Activated naive CD8-positive, alpha-beta T cell (primary cell): ENCODE data around the gene UBTD1.

Source experiments
- H3K27ac Mint-ChIP-seq: one replicate; pipeline ENCODE4 v1.8.0; 2021; ENCODE audit warnings: mixed read lengths
- H3K27me3 Mint-ChIP-seq: one replicate; pipeline ENCODE4 v1.8.0; 2021; ENCODE audit warnings: mixed read lengths
- H3K36me3 Mint-ChIP-seq: one replicate; pipeline ENCODE4 v1.8.0; 2021; ENCODE audit warnings: mixed read lengths
- H3K4me1 Mint-ChIP-seq: one replicate; pipeline ENCODE4 v1.8.0; 2021; ENCODE audit warnings: low read depth, mixed read lengths
- H3K4me3 Mint-ChIP-seq: one replicate; pipeline ENCODE4 v1.8.0; 2021; ENCODE audit warnings: mild to moderate bottlenecking, mixed read lengths
- H3K9me3 Mint-ChIP-seq: one replicate; pipeline ENCODE4 v1.8.0; 2021; ENCODE audit warnings: low read depth, mixed read lengths

Gene UBTD1

GRCh38 chr10:97499561-97500296 is 1.0 kb downstream of the UBTD1 start:
- peaks cover 42% of the 10 kb centered on the region for H3K4me1 Mint-ChIP-seq
- H3K27ac Mint-ChIP-seq, result no peak overlapping the region
- H3K4me3 Mint-ChIP-seq, result peak overlapping the region; percentile 66
- peaks cover 13% of the 10 kb centered on the region for H3K27me3 Mint-ChIP-seq
- H3K9me3 Mint-ChIP-seq, result no peaks in the 10 kb centered on the region
- no peaks in the 10 kb centered on the region for H3K36me3 Mint-ChIP-seq

DNA sequence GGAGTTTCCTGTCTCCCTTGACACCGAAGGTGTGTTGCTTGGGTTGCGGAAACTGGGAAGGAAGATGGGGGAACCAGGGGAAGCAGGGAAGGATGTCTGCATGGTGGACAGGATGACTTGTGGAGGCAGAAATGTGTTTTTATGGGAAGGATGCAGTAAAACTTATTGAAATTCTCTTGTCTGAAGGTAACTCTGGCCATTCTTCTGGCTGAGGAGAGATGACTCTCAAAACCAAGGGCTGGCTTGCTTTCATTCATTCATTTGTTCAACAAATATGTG is 1.5 kb downstream of the UBTD1 start:
- peak overlapping the region; percentile 66 for H3K4me3 Mint-ChIP-seq
- peaks cover 37% of the 10 kb centered on the region for H3K4me1 Mint-ChIP-seq
- no peak overlapping the region for H3K27ac Mint-ChIP-seq
- H3K36me3 Mint-ChIP-seq, result no peaks in the 10 kb centered on the region
- no peaks in the 10 kb centered on the region for H3K9me3 Mint-ChIP-seq
- peaks cover 13% of the 10 kb centered on the region for H3K27me3 Mint-ChIP-seq

GRCh38 chr10:97502916-97503315 is 4.2 kb downstream of the UBTD1 start:
- H3K27ac Mint-ChIP-seq, result no peak overlapping the region
- H3K27me3 Mint-ChIP-seq, result peaks cover 13% of the 10 kb centered on the region
- H3K4me3 Mint-ChIP-seq, result no peak overlapping the region
- no peaks in the 10 kb centered on the region for H3K9me3 Mint-ChIP-seq
- H3K4me1 Mint-ChIP-seq, result peaks cover 16% of the 10 kb centered on the region
- no peaks in the 10 kb centered on the region for H3K36me3 Mint-ChIP-seq

GRCh38 chr10:97503406-97503805 is 4.7 kb downstream of the UBTD1 start:
- Mint-ChIP-seq H3K9me3 (no peaks in the 10 kb centered on the region), H3K4me3 (no peak overlapping the region), H3K36me3 (no peaks in the 10 kb centered on the region), H3K27ac (no peak overlapping the region), H3K4me1 (peaks cover 16% of the 10 kb centered on the region), H3K27me3 (peaks cover 13% of the 10 kb centered on the region)

GRCh38 chr10:97505152-97505551 is 6.4 kb downstream of the UBTD1 start:
- Mint-ChIP-seq H3K27ac (no peak overlapping the region), H3K9me3 (no peaks in the 10 kb centered on the region), H3K4me1 (peaks cover 10% of the 10 kb centered on the region), H3K36me3 (no peaks in the 10 kb centered on the region), H3K27me3 (peaks cover 11% of the 10 kb centered on the region), H3K4me3 (no peak overlapping the region)

DNA sequence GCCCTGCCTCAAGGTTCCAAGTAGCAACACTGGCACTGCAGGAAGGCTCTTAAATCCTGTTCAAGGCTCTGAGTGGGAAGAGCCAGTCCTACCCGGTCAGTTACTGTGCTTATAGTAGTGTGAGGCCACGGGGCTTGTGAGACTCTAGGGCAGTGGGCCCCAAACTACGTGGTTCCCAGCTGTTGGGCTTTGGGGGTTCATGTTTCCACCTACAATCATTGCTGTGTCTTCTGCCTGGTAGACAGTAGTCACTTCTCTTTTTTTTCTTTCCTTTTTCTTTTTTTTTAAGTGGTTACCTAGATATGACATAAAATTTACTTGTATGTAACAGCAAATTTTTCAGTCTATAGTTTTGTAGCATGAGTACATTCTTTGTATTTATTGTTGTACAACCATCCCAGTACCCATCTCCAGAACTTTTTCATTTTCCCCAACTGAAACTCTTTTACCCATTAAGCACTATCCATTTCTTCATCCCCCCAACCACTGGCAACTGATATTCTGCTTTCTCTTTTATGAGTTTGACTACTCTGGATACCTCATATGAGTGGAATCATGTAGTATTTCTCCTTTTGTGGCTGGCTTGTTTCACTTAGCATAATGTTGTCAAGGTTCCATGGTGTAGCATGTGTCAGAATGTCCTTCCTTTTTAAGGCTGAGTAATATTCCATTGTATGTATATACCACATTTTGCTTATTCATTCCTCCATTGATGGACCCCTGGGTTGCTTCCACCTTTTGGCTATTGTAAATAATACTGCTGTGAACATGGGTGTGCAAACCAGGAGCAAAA is 7.7 kb downstream of the UBTD1 start:
- Mint-ChIP-seq H3K9me3 (no peaks in the 10 kb centered on the region), H3K27ac (no peak overlapping the region), H3K4me3 (no peak overlapping the region), H3K36me3 (no peaks in the 10 kb centered on the region), H3K4me1 (no peaks in the 10 kb centered on the region), H3K27me3 (no peaks in the 10 kb centered on the region)

GRCh38 chr10:97508342-97508741 is 9.6 kb downstream of the UBTD1 start:
- Mint-ChIP-seq H3K36me3 (no peaks in the 10 kb centered on the region), H3K27ac (no peak overlapping the region), H3K27me3 (no peaks in the 10 kb centered on the region), H3K9me3 (no peaks in the 10 kb centered on the region), H3K4me1 (no peaks in the 10 kb centered on the region), H3K4me3 (no peak overlapping the region)

DNA sequence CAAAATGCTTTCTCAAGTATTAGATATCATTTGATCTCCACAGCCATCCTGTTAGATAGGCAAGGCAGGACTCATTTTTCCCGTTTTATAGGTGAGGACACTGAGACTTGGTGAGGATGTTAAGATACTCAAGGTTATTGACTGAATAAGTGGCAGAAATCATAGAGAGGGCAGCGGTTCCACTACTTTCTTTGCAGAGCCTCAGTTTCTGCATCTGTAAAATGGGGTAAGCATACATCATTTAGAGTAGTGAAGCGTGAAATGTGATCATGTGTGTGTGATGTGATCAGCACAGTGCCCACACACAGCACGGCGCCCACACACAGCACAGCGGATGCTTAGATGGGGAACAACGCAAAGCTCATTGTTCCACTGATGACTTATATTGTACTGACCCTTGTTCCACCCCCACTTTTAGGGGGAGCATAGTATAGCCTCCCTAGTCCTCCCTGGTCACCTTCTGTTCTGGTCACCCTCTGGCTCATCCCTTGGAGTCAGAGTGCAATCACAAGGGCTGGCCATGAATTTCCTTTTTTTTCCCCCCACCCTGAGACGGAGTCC is 10.5 kb downstream of the UBTD1 start:
- Mint-ChIP-seq H3K27ac (no peak overlapping the region), H3K27me3 (no peaks in the 10 kb centered on the region), H3K4me1 (no peaks in the 10 kb centered on the region), H3K4me3 (no peak overlapping the region), H3K36me3 (no peaks in the 10 kb centered on the region), H3K9me3 (no peaks in the 10 kb centered on the region)

DNA sequence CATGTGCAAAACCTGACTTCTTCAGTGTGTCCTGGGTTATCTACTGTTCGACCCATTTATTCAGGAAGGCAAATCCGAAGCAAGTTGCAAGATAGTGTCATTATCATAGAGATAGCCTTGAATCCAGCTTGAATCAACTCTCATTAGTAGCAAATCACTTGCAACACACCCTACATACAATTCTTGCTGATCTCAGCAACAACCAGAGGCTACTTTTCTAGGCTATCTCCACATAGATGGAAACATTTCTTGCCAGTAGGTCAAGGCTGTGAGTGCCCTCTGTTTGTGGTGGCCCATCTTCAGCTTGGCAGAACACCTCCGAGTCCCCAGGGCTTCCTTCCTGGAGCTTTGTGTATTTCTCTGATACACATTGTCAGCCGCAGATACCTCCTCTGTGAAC is 12.0 kb downstream of the UBTD1 start:
- Mint-ChIP-seq H3K27me3 (no peaks in the 10 kb centered on the region), H3K4me3 (no peak overlapping the region), H3K9me3 (no peaks in the 10 kb centered on the region), H3K27ac (no peak overlapping the region), H3K36me3 (no peaks in the 10 kb centered on the region), H3K4me1 (no peaks in the 10 kb centered on the region)

- H3K36me3 Mint-ChIP-seq, result no peaks in the 10 kb centered on the region
- H3K9me3 Mint-ChIP-seq, result no peaks in the 10 kb centered on the region
- no peaks in the 10 kb centered on the region for H3K27me3 Mint-ChIP-seq
- H3K4me1 Mint-ChIP-seq, result no peaks in the 10 kb centered on the region
- H3K27ac Mint-ChIP-seq, result no peak overlapping the region
- no peak overlapping the region for H3K4me3 Mint-ChIP-seq
These were observed 13.2 kb downstream of the UBTD1 start for GRCh38 chr10:97511711-97512440.

GRCh38 chr10:97512993-97513392 is 14.3 kb downstream of the UBTD1 start:
- Mint-ChIP-seq H3K27me3 (no peaks in the 10 kb centered on the region), H3K36me3 (no peaks in the 10 kb centered on the region), H3K4me1 (no peaks in the 10 kb centered on the region), H3K4me3 (no peak overlapping the region), H3K9me3 (no peaks in the 10 kb centered on the region), H3K27ac (no peak overlapping the region)

- Mint-ChIP-seq H3K9me3 (no peaks in the 10 kb centered on the region), H3K27ac (no peak overlapping the region), H3K27me3 (no peaks in the 10 kb centered on the region), H3K4me1 (no peaks in the 10 kb centered on the region), H3K36me3 (no peaks in the 10 kb centered on the region), H3K4me3 (no peak overlapping the region)
These were observed 15.6 kb downstream of the UBTD1 start for GRCh38 chr10:97514344-97514743.

DNA sequence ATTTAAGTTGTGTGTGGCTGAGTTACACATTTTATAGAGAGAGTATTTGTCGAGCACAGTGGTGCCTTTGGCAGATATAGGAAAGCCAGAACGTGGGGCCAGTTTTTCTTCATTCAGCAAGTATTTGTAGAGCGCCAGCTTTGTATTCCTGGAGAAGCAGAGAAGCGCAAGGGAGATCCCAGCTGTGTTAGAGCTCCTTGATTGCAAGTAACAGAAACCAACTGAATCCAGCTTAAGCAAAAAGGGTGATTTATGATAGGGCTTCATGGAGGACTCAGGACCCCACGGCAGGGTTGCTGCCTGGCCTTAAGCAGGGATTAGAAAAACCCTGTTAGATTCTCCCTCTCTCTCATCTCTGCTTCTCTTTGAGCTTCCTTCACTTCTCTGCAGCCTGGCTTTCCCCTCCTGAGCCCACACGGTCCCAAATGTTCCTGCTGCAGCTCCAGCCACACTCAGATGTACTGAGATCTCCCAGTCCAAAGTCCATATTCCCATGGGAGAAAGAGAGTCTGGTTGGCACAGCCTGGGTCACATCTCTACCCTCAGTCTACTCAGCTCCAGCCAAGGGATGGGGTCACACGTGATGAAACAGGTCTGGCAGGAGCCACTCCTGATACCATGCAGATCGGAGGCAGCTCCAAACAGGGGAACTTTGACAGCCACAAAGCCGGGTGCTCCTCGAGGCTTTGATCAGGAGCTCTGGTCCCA is 16.7 kb downstream of the UBTD1 start:
- no peak overlapping the region for H3K27ac Mint-ChIP-seq
- H3K9me3 Mint-ChIP-seq, result no peaks in the 10 kb centered on the region
- no peak overlapping the region for H3K4me3 Mint-ChIP-seq
- H3K27me3 Mint-ChIP-seq, result no peaks in the 10 kb centered on the region
- no peaks in the 10 kb centered on the region for H3K36me3 Mint-ChIP-seq
- no peaks in the 10 kb centered on the region for H3K4me1 Mint-ChIP-seq

DNA sequence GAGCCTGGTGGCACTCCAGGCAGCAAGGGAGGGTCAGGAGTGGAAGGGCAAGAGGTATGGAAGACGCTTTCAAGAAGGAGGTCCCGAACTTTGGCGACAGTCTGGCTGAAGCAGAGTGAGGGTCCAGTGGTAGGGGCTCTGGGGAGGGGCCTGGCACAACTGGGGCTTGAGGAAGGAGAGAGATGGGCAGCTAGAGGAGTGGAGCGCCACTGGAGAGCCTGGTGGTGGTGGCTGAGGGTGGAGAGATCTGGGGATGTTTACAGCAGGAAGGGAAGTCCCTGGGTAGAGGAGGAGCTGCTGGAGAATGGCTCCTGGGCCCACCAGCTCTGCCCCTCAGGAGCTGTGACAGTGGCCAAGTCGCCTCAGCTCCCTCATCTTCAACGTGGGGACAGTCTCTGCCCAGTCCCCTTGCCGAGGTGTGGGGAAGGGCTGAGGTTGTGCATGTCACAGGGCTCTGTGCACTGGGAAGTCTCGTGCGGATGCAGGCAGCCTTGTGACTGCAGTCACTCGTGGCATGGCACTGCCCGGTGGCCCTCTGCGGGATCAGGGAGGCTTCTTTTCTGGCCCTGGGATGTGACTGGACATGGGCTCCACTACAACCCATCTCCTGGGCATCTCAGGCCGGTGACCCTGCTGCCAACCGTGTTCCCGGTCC is 18.5 kb downstream of the UBTD1 start:
- Mint-ChIP-seq H3K9me3 (no peaks in the 10 kb centered on the region), H3K27me3 (no peaks in the 10 kb centered on the region), H3K27ac (no peak overlapping the region), H3K4me1 (no peaks in the 10 kb centered on the region), H3K4me3 (no peak overlapping the region), H3K36me3 (no peaks in the 10 kb centered on the region)
